ENCODE data around the gene ABCA10.

The ABCA10 gene

GRCh38 chr17:69103557-69104233 is 124.9 kb downstream of the ABCA10 start:
- Histone ChIP-seq H3K4me1 (ENCODE audit: insufficient read depth, low read length, severe bottlenecking) (no peaks in the 10 kb centered on the region), H4K20me1 (ENCODE audit: insufficient read depth, low read length) (no peaks in the 10 kb centered on the region), H3K27ac (ENCODE audit: low read depth, low read length, poor library complexity, severe bottlenecking) (no peak overlapping the region), H2AFZ (ENCODE audit: low read length) (no peak overlapping the region), H3K9ac (ENCODE audit: low read length) (no peak overlapping the region), H3K36me3 (ENCODE audit: insufficient read depth, low read length) (no peaks in the 10 kb centered on the region), H3K4me2 (ENCODE audit: low read length) (no peak overlapping the region), H3F3A (ENCODE audit: insufficient read depth, low read length) (no peaks in the 10 kb centered on the region), H3K9me3 (ENCODE audit: low read length) (no peaks in the 10 kb centered on the region), H3K9me2 (ENCODE audit: low read depth, low read length) (no peaks in the 10 kb centered on the region), H3K4me3 (ENCODE audit: low read depth, low read length, poor library complexity, severe bottlenecking) (no peak overlapping the region), H3K27me3 (ENCODE audit: insufficient read depth, low read length) (no peaks in the 10 kb centered on the region), H3K79me2 (ENCODE audit: insufficient read depth, low read length) (no peaks in the 10 kb centered on the region)
- TF ChIP-seq EZH2 (IDR thresholded peaks at IDR 0.05; ENCODE audit: borderline replicate concordance, low read length) (no peak), CTCF (IDR thresholded peaks at IDR 0.05; ENCODE audit: low read length) (no peak)

GRCh38 chr17:69098625-69099024 is 130.0 kb downstream of the ABCA10 start:
- H3K27me3 ChIP-seq (ENCODE audit: insufficient read depth, low read length) = no peaks in the 10 kb centered on the region
- H3K9me3 ChIP-seq (ENCODE audit: low read length) = no peaks in the 10 kb centered on the region
- no peaks in the 10 kb centered on the region for H3K36me3 ChIP-seq (ENCODE audit: insufficient read depth, low read length)
- no peaks in the 10 kb centered on the region for H3K79me2 ChIP-seq (ENCODE audit: insufficient read depth, low read length)
- no peak for TF ChIP-seq EZH2 (IDR thresholded peaks at IDR 0.05; ENCODE audit: borderline replicate concordance, low read length)
- no peak for TF ChIP-seq CTCF (IDR thresholded peaks at IDR 0.05; ENCODE audit: low read length)
- H3K27ac ChIP-seq (ENCODE audit: low read depth, low read length, poor library complexity, severe bottlenecking) = no peak overlapping the region
- peaks cover 5% of the 10 kb centered on the region for H3K4me1 ChIP-seq (ENCODE audit: insufficient read depth, low read length, severe bottlenecking)
- H3K9ac ChIP-seq (ENCODE audit: low read length) = no peak overlapping the region
- H3K4me3 ChIP-seq (ENCODE audit: low read depth, low read length, poor library complexity, severe bottlenecking) = no peak overlapping the region
- no peaks in the 10 kb centered on the region for H4K20me1 ChIP-seq (ENCODE audit: insufficient read depth, low read length)
- no peak overlapping the region for H2AFZ ChIP-seq (ENCODE audit: low read length)
- no peaks in the 10 kb centered on the region for H3K9me2 ChIP-seq (ENCODE audit: low read depth, low read length)
- H3K4me2 ChIP-seq (ENCODE audit: low read length) = no peak overlapping the region
- H3F3A ChIP-seq (ENCODE audit: insufficient read depth, low read length) = no peaks in the 10 kb centered on the region

Data from OCI-LY1 (cell line).